Ovary (tissue), 3 donors: ENCODE measurements around the gene CRTC1.

Experiments used
- POLR2A ChIP-seq: fragments of 450-650 bp; IDR thresholded peaks from one replicate; pipeline ENCODE4 v1.6.1; 2017; ENCODE audit warnings: antibody characterized with exemption, mild to moderate bottlenecking, moderate library complexity
- TF ChIP-seq, protein P1 (sequence below), 3 donors: fragments of 450-650 bp in 2 of 3; fragments of 200-600 bp in 1 of 3; IDR thresholded peaks; one replicate each; pipeline versions ENCODE4 v1.5.1 to v1.8.0; 2016 to 2022; ENCODE audit warnings: antibody characterized with exemption in 3 of 3, mild to moderate bottlenecking in 1 of 3
- donor health status: DM: no; HTN: no; CAD: no.

DNA sequence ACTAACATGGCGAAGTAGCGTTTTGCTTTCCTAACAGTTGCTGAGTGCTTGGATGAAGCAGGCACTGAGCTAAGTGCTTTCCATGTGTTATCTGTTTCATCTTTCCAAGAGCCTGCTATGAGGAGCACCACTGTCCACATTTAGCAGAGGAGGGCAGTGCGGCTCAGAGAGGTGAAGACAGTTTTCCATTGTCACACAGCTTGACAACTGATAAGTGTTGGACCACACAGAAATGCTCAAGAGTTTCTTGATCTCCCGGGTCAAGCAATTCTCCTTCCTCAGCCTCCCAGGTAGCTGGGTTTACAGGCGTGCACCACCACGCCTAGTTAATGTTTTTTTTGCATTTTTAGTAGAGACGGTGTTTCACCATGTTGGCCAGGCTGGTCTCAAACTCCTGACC is 6.8 kb upstream of the CRTC1 start:
- TF ChIP-seq, protein P1, sequence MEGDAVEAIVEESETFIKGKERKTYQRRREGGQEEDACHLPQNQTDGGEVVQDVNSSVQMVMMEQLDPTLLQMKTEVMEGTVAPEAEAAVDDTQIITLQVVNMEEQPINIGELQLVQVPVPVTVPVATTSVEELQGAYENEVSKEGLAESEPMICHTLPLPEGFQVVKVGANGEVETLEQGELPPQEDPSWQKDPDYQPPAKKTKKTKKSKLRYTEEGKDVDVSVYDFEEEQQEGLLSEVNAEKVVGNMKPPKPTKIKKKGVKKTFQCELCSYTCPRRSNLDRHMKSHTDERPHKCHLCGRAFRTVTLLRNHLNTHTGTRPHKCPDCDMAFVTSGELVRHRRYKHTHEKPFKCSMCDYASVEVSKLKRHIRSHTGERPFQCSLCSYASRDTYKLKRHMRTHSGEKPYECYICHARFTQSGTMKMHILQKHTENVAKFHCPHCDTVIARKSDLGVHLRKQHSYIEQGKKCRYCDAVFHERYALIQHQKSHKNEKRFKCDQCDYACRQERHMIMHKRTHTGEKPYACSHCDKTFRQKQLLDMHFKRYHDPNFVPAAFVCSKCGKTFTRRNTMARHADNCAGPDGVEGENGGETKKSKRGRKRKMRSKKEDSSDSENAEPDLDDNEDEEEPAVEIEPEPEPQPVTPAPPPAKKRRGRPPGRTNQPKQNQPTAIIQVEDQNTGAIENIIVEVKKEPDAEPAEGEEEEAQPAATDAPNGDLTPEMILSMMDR (IDR thresholded peaks at IDR 0.05), result no peak
- TF ChIP-seq POLR2A, result no peak
